PC-3 (cell line): ENCODE data around the gene TPGS2.

ENCODE experiments used
- CTCF ChIP-seq: fragments of 300-600 bp; sonication (generic); conservative IDR thresholded peaks from 2 replicates; pipeline ENCODE4 v1.5.1; 2017; ENCODE audit warnings: antibody characterized with exemption, low read depth, mild to moderate bottlenecking, low read length
- EZH2 ChIP-seq: fragments of 300-600 bp; sonication (generic); IDR thresholded peaks from one replicate; pipeline ENCODE4 v1.6.1; 2017; ENCODE audit warnings: antibody characterized with exemption, mild to moderate bottlenecking, low read length; ENCODE audit not compliant: unreplicated experiment
- EZH2phosphoT487 ChIP-seq: fragments of 300-600 bp; sonication (generic); IDR thresholded peaks from 2 replicates; pipeline ENCODE4 v1.6.1; 2018; ENCODE audit warnings: mild to moderate bottlenecking, antibody characterized with exemption, low read length, borderline replicate concordance

DNA sequence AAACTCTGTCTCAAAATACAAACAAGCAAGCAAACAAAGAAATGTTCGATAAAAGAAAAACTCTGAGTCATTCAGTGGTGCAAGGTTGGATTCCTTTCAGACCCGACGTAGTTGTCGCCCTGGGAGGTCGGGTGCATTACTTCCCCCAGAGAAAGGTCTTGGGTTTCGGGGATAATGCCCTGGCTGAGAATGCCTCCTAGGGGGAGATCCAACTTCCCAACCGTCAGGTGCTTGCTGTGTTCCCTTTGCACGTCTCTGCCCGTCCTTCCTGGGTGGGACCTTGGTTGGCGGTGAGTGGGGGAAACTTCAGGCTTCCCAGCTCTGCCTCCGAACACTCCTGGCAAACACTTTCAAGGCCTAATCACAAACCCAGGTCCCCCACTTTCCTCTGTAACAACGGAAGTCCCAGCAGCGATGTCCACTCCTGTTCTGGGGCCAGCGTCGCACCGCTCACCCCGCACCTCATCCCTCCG, 609 bp downstream of the TPGS2 start:
- TF ChIP-seq EZH2: no peak
- TF ChIP-seq CTCF: no peak
- TF ChIP-seq EZH2phosphoT487: no peak
